ENCODE results near the gene SAG. TPM values are rescaled to one million over a fixed set of nuclear protein-coding genes. Genes with fewer than 3 reads are reported as not detected.

SAG gene
- not detected for total RNA-seq

DNA sequence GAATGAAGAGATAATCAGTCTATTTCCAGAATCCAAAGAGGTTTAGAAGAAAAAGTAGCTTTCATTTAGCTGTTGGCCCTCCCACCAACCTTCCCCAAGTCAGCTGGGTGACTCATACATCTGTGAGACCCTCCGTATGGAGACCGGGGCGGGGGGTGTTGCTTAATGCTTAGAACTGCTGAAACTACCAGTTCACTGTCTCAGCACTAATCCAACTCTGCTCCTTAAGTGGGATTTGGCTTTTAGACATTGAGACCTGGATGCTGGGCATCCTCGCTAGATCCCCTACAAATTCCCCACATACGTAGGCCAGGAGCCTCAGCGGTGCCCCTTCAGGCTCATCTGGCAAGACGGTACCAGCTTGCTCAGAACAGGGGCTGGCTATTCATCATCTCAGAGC, at the start of gene SAG:
Gene SAG, plus strand, starts transcription at position 252 of the 400 bp plus-strand sequence. CDS start 1,374 bp downstream, outside the sequence.
- ChIA-PET CTCF (interaction anchor here (1.2 kb wide), 1 partner anchor 13 kb away, joined by 4 read pairs; no protein-coding TSS in a partner anchor), POLR2A (no interaction called here)
- Mint-ChIP-seq H3K9me3 (no peaks in the 10 kb centered on the region), H3K27me3 (peaks cover 3% of the 10 kb centered on the region), H3K27ac (peak within 1 kb of the TSS; percentile 39), H3K4me3 (no peak within 1 kb of the TSS), H3K4me1 (peaks cover 2% of the 10 kb centered on the region), H3K36me3 (ENCODE audit: low read depth) (no peaks in the 10 kb centered on the region)
- DNase-seq = no peak

DNA sequence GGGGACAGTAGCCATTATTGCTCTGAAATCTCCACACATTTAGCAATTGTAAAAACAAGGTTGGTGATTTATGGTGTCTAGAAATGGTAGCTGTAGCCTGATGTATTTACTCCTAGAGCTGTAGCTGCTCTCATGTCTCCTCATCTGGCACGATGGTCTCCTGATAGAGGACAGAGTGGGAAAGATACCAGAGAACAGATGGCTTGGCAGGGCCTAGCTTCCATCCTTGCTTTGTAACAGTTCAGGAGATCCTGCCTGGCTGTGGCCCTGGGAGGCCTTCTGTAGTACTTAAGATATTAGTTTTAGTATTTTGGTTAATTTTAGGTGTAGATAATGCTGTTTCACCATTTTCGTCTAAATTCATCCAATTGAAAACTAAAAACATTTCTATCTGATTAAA, 49.4 kb upstream of the SAG start:
- H3K27me3 Mint-ChIP-seq = no peaks in the 10 kb centered on the region
- DNase-seq = no peak
- no peak overlapping the region for H3K4me3 Mint-ChIP-seq
- no peaks in the 10 kb centered on the region for H3K9me3 Mint-ChIP-seq
- peaks cover 78% of the 10 kb centered on the region for H3K4me1 Mint-ChIP-seq
- H3K36me3 Mint-ChIP-seq (ENCODE audit: low read depth) = peaks cover 78% of the 10 kb centered on the region
- POLR2A ChIA-PET = no interaction called here
- CTCF ChIA-PET = interaction anchor here (0.9 kb wide), 1 partner anchor 28 kb away, joined by 3 read pairs; no protein-coding TSS in a partner anchor
- H3K27ac Mint-ChIP-seq = peak overlapping the region; percentile 57

DNA sequence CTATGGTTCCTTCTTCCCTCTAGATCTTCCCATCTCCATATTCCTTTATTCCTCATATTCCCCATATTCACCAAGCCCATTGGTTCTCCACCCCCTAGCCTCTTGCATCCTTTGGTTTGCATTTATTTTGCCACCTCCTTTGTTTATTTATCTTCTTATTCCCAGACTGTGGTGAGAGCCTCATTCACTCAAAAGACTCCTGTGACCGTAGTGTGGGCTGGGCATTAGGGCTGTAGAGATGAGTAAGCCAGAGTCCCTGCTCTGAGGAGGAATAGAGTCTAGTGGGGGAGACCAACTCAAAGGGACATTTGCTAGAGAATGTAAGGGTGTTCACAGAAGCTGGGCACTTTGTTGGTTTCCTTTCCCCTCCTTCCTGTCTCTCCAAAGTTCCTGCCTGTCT, 47.9 kb upstream of the SAG start:
- no peaks in the 10 kb centered on the region for H3K27me3 Mint-ChIP-seq
- no peak overlapping the region for H3K4me3 Mint-ChIP-seq
- H3K4me1 Mint-ChIP-seq = peaks cover 65% of the 10 kb centered on the region
- ChIA-PET POLR2A (no interaction called here), CTCF (interaction anchor here (1.5 to 6.7 kb wide), 2 partner anchors 8 kb away, joined by 5 to 45 read pairs; partner anchors contain the start of gene ATG16L1)
- H3K27ac Mint-ChIP-seq = peak overlapping the region; percentile 47
- H3K36me3 Mint-ChIP-seq (ENCODE audit: low read depth) = peaks cover 80% of the 10 kb centered on the region
- no peak for DNase-seq
- no peaks in the 10 kb centered on the region for H3K9me3 Mint-ChIP-seq

DNA sequence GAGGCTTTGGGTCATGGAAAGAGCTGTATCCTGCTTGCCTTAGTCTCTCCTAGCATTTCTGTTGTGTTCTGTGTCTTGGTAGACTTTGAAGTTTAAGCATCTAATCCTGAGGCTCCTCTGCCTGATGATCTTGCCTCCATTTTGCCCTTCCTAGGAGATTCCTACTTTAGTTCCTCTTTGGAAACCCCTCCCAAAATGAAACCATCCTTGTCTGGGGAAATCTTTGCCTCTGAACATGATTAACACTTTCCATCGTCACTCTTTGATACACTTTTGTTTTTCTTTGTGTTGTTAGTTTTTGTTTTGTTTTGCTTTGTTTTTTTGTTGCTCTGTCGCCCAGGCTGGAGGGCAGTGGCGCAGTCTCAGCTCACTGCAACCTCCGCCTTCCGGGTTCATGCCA, 47.0 kb upstream of the SAG start:
- ChIA-PET CTCF (interaction anchor here (0.6 to 6.7 kb wide), 2 partner anchors 9 to 34 kb away, joined by 3 to 45 read pairs; partner anchors contain the start of gene ATG16L1), POLR2A (no interaction called here)
- Mint-ChIP-seq H3K4me1 (peaks cover 59% of the 10 kb centered on the region), H3K4me3 (no peak overlapping the region), H3K27ac (no peak overlapping the region), H3K36me3 (ENCODE audit: low read depth) (peaks cover 83% of the 10 kb centered on the region), H3K27me3 (no peaks in the 10 kb centered on the region), H3K9me3 (no peaks in the 10 kb centered on the region)
- no peak for DNase-seq

DNA sequence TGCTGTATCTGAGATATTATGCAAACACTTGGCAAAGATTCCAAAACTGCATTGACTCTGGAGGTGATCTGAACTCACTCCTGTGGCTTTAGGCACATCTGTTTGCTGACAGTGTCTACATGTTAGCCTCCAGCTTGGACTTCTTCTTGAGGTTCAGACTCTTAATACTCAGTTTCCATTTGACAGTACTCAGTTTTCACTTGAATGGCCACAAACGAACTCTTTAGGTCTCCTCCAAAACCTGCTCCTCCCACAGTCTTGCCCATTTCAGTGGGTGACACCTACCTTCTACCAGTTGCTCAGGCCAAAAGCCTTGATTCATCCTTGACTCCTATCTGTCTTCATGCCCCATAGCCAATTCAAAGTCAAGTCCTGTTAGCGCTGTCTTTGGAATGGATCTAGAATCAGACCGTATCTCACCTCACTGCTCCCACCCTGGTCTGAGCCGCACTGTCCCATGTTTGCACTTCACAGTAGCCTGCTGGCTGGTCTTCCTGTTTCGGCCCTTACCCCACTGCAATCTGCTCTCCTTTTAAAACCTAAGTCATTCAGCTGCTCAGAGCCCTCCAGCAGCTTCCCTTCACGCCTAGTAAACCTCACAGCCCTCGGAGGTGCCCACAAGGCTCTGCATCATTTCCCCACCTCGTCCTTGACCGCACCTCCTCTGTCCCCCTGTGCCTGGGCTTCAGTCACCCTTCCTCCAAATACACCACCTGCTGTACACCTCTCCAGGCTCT, 45.6 kb upstream of the SAG start:
- ChIA-PET CTCF (interaction anchor here (0.6 to 6.7 kb wide), 3 partner anchors 10 to 236 kb away, joined by 3 to 45 read pairs (median 4); partner anchors contain the start of gene ATG16L1), POLR2A (no interaction called here)
- no peak for DNase-seq
- peaks cover 66% of the 10 kb centered on the region for H3K4me1 Mint-ChIP-seq
- no peak overlapping the region for H3K4me3 Mint-ChIP-seq
- peaks cover 89% of the 10 kb centered on the region for H3K36me3 Mint-ChIP-seq (ENCODE audit: low read depth)
- H3K9me3 Mint-ChIP-seq = no peaks in the 10 kb centered on the region
- peak overlapping the region; percentile 39 for H3K27ac Mint-ChIP-seq
- no peaks in the 10 kb centered on the region for H3K27me3 Mint-ChIP-seq

DNA sequence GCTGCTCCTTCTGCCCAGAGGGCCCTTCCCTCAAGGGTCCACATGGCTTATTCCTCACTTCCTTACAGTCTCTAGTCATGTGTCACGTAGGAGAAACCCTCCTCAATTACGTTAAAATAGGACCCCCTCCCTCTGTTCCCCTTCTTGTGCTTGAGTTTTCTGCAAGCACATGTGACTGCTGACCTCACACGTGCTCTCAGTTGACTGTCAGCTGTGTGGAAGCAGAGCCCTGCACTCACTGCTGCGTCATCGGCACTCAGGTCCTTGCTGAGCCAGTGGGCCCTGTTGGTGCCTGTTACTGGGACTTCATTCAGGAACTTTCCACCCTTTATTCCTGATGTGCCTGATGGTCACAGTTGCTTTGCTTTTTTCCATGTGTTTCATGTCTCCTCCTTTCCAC, 45.1 kb upstream of the SAG start:
- no peak for DNase-seq
- H3K27me3 Mint-ChIP-seq = no peaks in the 10 kb centered on the region
- ChIA-PET CTCF (interaction anchor here (0.6 to 6.7 kb wide), 4 partner anchors 11 to 236 kb away, joined by 3 to 45 read pairs (median 4); partner anchors contain the start of gene ATG16L1), POLR2A (no interaction called here)
- peak overlapping the region; percentile 72 for H3K27ac Mint-ChIP-seq
- peaks cover 71% of the 10 kb centered on the region for H3K4me1 Mint-ChIP-seq
- H3K36me3 Mint-ChIP-seq (ENCODE audit: low read depth) = peaks cover 89% of the 10 kb centered on the region
- H3K4me3 Mint-ChIP-seq = no peak overlapping the region
- no peaks in the 10 kb centered on the region for H3K9me3 Mint-ChIP-seq

DNA sequence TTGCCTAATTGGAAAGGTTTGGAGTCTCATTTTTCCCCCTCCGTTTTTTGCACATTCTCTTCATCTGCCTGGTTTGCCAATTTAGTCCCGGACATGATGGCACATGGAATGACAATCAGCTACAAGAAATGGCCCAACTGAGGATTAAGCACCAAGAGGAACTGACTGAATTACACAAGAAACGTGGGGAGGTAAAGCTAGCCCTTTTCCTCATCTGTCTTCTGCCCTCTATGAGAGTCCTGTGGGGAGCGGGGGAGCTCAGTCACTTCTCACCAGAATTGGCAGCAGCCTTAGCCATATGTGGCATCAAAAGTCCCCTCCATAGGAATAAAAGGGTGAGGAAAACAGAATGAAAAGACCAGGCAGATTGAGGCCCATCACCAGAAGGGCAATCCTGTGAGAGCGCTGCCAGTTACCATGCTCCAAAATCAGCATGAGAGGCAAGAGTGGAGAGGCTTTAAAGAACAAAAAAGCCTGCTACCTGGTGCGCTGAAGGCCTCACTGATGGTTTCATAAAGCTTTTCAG, 44.5 kb upstream of the SAG start:
- Mint-ChIP-seq H3K36me3 (ENCODE audit: low read depth) (peaks cover 90% of the 10 kb centered on the region), H3K4me1 (peaks cover 74% of the 10 kb centered on the region), H3K27me3 (no peaks in the 10 kb centered on the region), H3K27ac (peak overlapping the region; percentile 72), H3K9me3 (no peaks in the 10 kb centered on the region), H3K4me3 (no peak overlapping the region)
- ChIA-PET POLR2A (no interaction called here), CTCF (interaction anchor here (1.2 to 6.7 kb wide), 3 partner anchors 11 to 91 kb away, joined by 3 to 45 read pairs (median 8); partner anchors contain the start of gene ATG16L1)
- DNase-seq = no peak

DNA sequence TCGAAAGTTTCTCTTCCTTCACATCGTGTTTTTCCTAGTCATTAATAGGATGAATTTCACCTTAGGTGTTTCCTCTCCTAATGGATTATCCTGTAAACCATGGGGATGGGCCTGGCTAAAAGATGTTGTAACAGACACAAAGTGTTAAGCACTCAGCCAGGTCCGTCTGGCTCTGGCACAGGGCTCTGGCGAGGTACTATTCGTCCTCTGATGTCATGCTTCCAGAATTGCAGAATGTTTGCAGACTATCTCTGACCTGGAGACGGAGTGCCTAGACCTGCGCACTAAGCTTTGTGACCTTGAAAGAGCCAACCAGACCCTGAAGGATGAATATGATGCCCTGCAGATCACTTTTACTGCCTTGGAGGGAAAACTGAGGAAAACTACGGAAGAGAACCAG, 42.9 kb upstream of the SAG start:
- H3K27ac Mint-ChIP-seq = no peak overlapping the region
- peaks cover 74% of the 10 kb centered on the region for H3K4me1 Mint-ChIP-seq
- POLR2A ChIA-PET = no interaction called here
- no peaks in the 10 kb centered on the region for H3K27me3 Mint-ChIP-seq
- CTCF ChIA-PET = interaction anchor here (1.1 to 6.7 kb wide), 5 partner anchors 8 to 203 kb away, joined by 3 to 45 read pairs (median 4); partner anchors contain the start of gene ATG16L1
- H3K4me3 Mint-ChIP-seq = no peak overlapping the region
- peaks cover 90% of the 10 kb centered on the region for H3K36me3 Mint-ChIP-seq (ENCODE audit: low read depth)
- H3K9me3 Mint-ChIP-seq = no peaks in the 10 kb centered on the region
- no peak for DNase-seq

DNA sequence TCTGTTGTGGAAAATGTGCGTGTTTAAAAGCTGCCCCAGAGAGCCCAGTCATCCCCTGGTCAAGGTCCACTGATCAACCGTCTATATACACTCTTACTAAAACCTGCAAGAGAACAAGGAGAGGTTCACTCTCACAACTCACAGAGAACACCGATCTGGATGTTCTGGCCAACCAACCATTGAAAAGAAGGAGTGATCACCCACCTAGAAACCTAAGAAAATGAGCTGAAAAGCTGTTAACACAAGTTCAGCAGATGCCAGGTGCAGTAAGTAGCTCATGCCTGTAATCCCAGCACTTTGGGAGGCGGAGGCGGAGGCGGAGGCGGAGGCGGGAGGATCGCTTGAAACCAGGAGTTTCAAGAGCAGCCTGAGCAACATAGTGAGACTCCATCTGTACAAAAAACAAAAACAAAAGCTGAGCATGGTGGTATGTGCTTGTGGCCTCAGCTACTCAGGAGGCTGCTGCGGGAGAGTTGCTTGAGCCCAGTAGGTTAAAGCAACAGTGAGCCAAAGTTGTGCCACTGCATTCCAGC, 41.7 kb upstream of the SAG start:
- peak overlapping the region; percentile 98 for H3K27ac Mint-ChIP-seq

DNA sequence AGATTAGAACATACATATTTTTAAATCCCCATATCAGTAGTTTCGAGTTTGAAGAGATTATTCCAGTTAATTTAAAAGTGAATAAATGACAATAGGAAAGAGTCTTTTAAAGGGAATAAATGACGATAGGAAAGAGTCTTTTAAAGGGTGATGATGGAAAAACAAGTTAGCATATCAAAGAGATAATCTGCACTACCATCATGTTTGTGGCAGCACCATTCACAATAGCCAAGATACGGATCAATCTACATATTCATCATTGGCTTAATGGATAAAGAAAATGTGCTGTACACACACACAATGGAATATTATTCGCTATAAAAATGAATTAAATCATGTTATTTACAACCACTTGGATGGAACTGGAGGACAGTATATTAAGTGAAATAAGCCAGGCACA, 41.1 kb upstream of the SAG start:
- no peaks in the 10 kb centered on the region for H3K9me3 Mint-ChIP-seq
- no peaks in the 10 kb centered on the region for H3K27me3 Mint-ChIP-seq
- H3K4me3 Mint-ChIP-seq = no peak overlapping the region
- peaks cover 74% of the 10 kb centered on the region for H3K4me1 Mint-ChIP-seq
- H3K27ac Mint-ChIP-seq = peak overlapping the region; percentile 98
- peaks cover 92% of the 10 kb centered on the region for H3K36me3 Mint-ChIP-seq (ENCODE audit: low read depth)
- no peak for DNase-seq
- ChIA-PET CTCF (interaction anchor here (0.8 to 6.7 kb wide), 5 partner anchors 10 to 206 kb away, joined by 4 to 45 read pairs (median 4); partner anchors contain the start of genes ATG16L1 and INPP5D), POLR2A (no interaction called here)

More for the DNA sequence above, 41.7 kb upstream of the SAG start:
- ChIA-PET CTCF (interaction anchor here (0.8 to 6.7 kb wide), 3 partner anchors 9 to 21 kb away, joined by 4 to 45 read pairs (median 4); partner anchors contain the start of gene ATG16L1), POLR2A (no interaction called here)
- DNase-seq = no peak
- H3K4me3 Mint-ChIP-seq = no peak overlapping the region
- no peaks in the 10 kb centered on the region for H3K9me3 Mint-ChIP-seq
- peaks cover 75% of the 10 kb centered on the region for H3K4me1 Mint-ChIP-seq
- H3K36me3 Mint-ChIP-seq (ENCODE audit: low read depth) = peaks cover 93% of the 10 kb centered on the region
- H3K27me3 Mint-ChIP-seq = no peaks in the 10 kb centered on the region

DNA sequence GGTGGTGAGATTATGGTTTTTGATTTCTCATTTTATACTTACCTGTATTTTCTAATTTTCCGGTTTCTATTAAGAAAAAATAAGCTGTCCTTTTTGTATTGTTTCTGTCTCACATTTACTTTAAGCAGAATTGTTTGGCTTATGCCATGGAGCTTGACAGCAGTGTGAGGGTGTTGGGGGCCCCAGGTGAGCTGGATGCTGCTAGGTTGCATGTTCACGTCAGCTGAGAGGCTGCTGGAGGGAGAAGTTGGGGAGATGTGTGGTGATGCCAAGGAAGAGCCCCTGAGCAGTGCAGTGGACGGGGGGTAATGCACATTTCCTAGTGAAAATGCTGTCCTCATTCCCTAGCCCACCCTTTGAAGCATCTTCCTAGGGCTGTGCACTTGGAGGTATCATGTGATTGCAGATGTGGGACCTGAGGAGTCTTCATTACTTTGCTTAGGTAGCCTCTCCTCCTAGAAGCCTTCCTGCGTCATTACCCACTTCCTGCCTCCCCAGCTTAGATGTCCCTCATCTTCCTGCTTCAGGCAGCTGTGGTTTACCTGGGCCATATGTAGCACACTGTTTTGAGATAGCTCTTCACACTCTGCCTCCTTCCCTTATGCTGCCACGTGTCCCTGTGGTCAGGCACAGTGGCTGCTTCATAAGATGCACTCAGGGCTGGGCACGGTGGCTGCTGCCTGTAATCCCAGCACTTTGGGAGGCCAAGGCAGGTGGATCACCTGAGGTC, 39.9 kb upstream of the SAG start:
- peak; percentile 93 for DNase-seq
- Mint-ChIP-seq H3K36me3 (ENCODE audit: low read depth) (peaks cover 92% of the 10 kb centered on the region), H3K9me3 (no peaks in the 10 kb centered on the region), H3K4me3 (peak overlapping the region; percentile 74), H3K27me3 (no peaks in the 10 kb centered on the region), H3K4me1 (peaks cover 75% of the 10 kb centered on the region), H3K27ac (peak overlapping the region; percentile 98)
- POLR2A ChIA-PET = interaction anchor here (1.1 kb wide), 1 partner anchor 12 kb away, joined by 5 read pairs; no protein-coding TSS in a partner anchor
- CTCF ChIA-PET = interaction anchor here (0.6 to 2.4 kb wide), 15 partner anchors 8 to 717 kb away, joined by 3 to 9 read pairs (median 3); partner anchors contain the start of genes ATG16L1, EIF4E2, INPP5D and TIGD1

DNA sequence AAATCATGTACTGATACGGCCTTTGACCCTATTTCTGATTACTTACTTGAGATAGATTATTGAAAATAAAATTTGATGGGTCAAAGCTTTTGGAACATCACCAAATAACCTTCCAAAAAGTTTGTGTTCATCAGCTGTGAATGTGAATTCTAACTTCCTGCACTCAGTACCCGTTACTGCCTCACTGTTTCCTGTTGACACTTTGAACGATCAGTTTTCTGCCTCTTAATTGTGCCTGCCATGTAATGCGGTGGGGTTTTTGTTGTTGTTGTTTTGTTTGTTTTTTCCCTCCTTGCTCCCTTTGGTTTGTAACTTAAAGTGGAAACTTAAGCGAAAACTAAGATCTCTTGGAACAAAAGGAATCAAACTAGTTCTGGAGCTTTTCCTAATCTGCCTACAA, 37.2 kb upstream of the SAG start:
- H3K27ac Mint-ChIP-seq = peak overlapping the region; percentile 98
- H3K36me3 Mint-ChIP-seq (ENCODE audit: low read depth) = peaks cover 97% of the 10 kb centered on the region
- H3K27me3 Mint-ChIP-seq = no peaks in the 10 kb centered on the region
- H3K4me3 Mint-ChIP-seq = peak overlapping the region; percentile 63
- CTCF ChIA-PET = interaction anchor here (0.6 to 1.1 kb wide), 2 partner anchors 9 to 28 kb away, joined by 3 read pairs; no protein-coding TSS in a partner anchor
- H3K9me3 Mint-ChIP-seq = no peaks in the 10 kb centered on the region
- POLR2A ChIA-PET = interaction anchor here (0.6 to 0.7 kb wide), 2 partner anchors 86 to 1785 kb away, joined by 3 to 6 read pairs; no protein-coding TSS in a partner anchor
- peak; percentile 45 for DNase-seq
- H3K4me1 Mint-ChIP-seq = peaks cover 82% of the 10 kb centered on the region
